Mesothelial cell of epicardium (in vitro differentiated cells): ENCODE data around the gene LHX2. TPM values are rescaled to one million over a fixed set of nuclear protein-coding genes. Genes with fewer than 3 reads are reported as not detected.

ENCODE experiments used
- DNase-seq, 2 experiments: peaks; one replicate each; pipeline ENCODE4 v3.0.0; 2021; ENCODE audit warnings: low spot score in 2 of 2; ENCODE audit not compliant: unreplicated experiment in 2 of 2
- H3K27ac Mint-ChIP-seq: 2 replicates; pipeline ENCODE4 v1.8.0; 2021; ENCODE audit warnings: mixed read lengths
- H3K27me3 Mint-ChIP-seq: 2 replicates; pipeline ENCODE4 v1.8.0; 2021; ENCODE audit warnings: low read depth, mixed read lengths
- H3K36me3 Mint-ChIP-seq: 2 replicates; pipeline ENCODE4 v1.8.0; 2021; ENCODE audit warnings: mixed read lengths
- H3K4me1 Mint-ChIP-seq: 2 replicates; pipeline ENCODE4 v1.8.0; 2021; ENCODE audit warnings: mixed read lengths
- H3K4me3 Mint-ChIP-seq: 2 replicates; pipeline ENCODE4 v1.8.0; 2021; ENCODE audit warnings: mild to moderate bottlenecking, moderate library complexity, mixed read lengths
- H3K9me3 Mint-ChIP-seq: 2 replicates; pipeline ENCODE4 v1.8.0; 2021; ENCODE audit warnings: mixed read lengths
- total RNA-seq: library from RNA; stranded (reverse); gene quantifications from 3 replicates; pipeline ENCODE4 v1.2.1, GENCODE V29; 2021
- TF ChIP-seq, protein P1 (sequence below): fragments of 200-600 bp; sonication (generic); IDR thresholded peaks from one replicate; pipeline ENCODE4 v1.5.0; 2021; ENCODE audit warnings: antibody characterized with exemption; ENCODE audit not compliant: unreplicated experiment

The LHX2 gene
- total RNA-seq, 1 donor from 2014 or later, result not detected

DNA sequence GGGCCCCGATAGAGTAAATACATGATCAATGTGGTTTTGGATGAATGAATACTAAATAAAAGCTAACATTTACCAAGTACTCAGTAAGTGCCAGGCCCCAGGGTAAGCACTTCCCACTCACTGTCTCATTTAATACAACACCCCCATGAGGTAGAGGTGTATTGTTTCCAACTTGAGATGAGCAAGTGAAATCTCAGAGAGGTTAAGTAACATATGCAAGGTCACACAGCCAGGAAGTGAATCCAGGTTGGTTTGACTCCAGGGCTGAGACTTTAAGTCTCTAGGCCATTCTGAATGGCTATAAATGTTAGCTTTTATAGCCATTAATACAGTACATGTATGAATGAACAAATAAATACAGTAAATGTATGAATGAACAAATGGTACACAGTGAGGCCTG lies 39.4 kb downstream of the LHX2 start:
- Mint-ChIP-seq H3K4me1 (peaks cover 1% of the 10 kb centered on the region), H3K9me3 (peaks cover 7% of the 10 kb centered on the region), H3K4me3 (no peak overlapping the region), H3K27me3 (peaks cover 13% of the 10 kb centered on the region), H3K27ac (no peak overlapping the region), H3K36me3 (no peaks in the 10 kb centered on the region)
- TF ChIP-seq, protein P1, sequence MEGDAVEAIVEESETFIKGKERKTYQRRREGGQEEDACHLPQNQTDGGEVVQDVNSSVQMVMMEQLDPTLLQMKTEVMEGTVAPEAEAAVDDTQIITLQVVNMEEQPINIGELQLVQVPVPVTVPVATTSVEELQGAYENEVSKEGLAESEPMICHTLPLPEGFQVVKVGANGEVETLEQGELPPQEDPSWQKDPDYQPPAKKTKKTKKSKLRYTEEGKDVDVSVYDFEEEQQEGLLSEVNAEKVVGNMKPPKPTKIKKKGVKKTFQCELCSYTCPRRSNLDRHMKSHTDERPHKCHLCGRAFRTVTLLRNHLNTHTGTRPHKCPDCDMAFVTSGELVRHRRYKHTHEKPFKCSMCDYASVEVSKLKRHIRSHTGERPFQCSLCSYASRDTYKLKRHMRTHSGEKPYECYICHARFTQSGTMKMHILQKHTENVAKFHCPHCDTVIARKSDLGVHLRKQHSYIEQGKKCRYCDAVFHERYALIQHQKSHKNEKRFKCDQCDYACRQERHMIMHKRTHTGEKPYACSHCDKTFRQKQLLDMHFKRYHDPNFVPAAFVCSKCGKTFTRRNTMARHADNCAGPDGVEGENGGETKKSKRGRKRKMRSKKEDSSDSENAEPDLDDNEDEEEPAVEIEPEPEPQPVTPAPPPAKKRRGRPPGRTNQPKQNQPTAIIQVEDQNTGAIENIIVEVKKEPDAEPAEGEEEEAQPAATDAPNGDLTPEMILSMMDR, result no peak
- no peak for DNase-seq

DNA sequence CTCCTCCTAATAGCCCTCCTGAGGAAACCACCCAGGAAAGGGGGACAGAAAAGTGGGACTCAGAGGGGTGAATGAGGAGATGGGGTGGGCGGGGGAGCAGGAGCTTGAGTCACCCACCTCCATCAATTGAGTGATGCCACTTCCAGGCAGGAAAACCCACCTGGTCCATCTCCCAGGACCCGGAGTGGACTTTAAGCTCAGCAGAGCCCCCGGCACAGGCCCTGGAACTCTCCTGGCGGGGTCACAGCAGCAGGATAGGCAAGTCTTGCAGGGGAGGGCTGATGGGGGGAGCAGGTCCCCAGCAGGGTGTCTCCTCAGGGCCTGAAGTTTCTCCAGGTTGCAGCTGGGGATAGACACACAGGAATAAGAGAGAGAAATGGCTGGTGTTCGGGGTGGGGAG lies 40.8 kb downstream of the LHX2 start:
- no peak for DNase-seq
- no peaks in the 10 kb centered on the region for H3K36me3 Mint-ChIP-seq
- H3K4me1 Mint-ChIP-seq, result no peaks in the 10 kb centered on the region
- TF ChIP-seq, protein P1, result no peak
- peaks cover 1% of the 10 kb centered on the region for H3K27me3 Mint-ChIP-seq
- no peak overlapping the region for H3K27ac Mint-ChIP-seq
- peaks cover 7% of the 10 kb centered on the region for H3K9me3 Mint-ChIP-seq
- H3K4me3 Mint-ChIP-seq, result no peak overlapping the region

DNA sequence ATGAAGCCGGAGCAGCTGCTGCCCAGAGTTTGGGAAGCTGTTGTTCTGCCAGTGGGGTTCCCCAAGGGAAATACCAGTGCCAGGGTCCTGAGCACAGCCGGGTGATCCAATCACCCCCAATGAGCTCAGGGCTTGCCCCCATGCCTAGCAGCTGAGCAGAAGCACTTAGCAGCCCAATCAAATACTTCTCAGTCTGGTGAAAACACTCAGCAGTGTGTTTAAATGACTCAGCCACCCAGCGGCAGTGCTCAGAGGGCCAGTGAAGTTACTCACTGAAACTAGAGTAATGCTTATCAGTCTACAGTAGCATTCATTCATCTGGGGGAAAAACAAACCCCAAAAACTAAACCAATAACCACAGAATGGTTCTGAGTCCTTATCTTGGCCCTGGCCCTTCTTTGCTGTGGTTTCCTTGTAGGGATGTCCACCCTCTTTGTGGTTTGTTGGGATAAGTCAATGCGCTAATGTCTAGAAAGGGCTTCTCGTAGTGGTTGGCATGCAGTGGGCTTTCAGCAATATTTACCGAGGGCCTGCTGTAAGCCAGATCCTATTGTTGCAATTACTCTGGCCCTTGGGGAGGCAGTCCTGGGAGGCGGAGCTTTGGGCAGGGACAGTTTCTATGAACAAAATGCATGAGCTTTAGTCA lies 43.1 kb downstream of the LHX2 start:
- Mint-ChIP-seq H3K4me3 (no peak overlapping the region), H3K4me1 (no peaks in the 10 kb centered on the region), H3K27me3 (peaks cover 12% of the 10 kb centered on the region), H3K9me3 (peaks cover 7% of the 10 kb centered on the region), H3K27ac (no peak overlapping the region), H3K36me3 (no peaks in the 10 kb centered on the region)
- TF ChIP-seq, protein P1, result no peak
- DNase-seq, result no peak

DNA sequence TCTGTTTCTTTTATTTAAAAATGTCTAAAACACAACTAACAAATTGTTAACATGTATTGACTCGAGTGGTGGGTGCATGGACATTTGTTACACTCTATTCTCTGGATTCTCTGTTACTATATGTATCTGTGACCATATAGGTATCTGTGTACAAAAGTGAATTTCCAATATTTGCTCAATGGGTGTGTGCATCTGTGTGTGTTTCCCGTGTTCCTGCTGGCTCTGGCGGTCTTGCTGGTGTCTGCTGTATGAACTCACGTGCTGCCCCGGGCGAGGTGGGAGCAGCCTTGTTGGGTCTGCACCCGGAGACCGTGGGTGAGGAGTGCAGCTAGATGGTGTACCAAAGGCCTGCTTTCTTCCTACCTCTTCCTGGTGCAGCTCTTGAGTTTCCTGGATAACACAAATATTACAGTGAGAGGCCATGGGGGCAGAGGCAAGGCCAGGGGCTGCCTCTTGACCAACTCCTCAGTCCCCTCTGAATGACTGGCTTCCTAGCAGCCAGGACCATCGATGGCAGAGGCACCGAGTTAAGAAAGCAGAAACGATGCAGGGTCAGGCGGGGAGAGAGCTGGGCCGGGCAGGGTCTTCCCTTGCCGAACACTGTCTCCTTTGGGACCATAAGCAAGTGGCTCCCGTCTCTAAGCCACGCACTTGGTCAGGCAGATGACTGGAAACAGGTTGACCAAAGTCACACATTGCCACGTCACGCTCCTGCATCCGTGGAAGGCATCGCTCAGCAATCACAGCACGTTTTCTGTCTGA lies 49.5 kb downstream of the LHX2 start:
- no peaks in the 10 kb centered on the region for H3K9me3 Mint-ChIP-seq
- H3K27ac Mint-ChIP-seq, result no peak overlapping the region
- no peaks in the 10 kb centered on the region for H3K36me3 Mint-ChIP-seq
- H3K4me3 Mint-ChIP-seq, result no peak overlapping the region
- DNase-seq, result no peak
- H3K4me1 Mint-ChIP-seq, result no peaks in the 10 kb centered on the region
- TF ChIP-seq, protein P1, result no peak
- H3K27me3 Mint-ChIP-seq, result peaks cover 20% of the 10 kb centered on the region

DNA sequence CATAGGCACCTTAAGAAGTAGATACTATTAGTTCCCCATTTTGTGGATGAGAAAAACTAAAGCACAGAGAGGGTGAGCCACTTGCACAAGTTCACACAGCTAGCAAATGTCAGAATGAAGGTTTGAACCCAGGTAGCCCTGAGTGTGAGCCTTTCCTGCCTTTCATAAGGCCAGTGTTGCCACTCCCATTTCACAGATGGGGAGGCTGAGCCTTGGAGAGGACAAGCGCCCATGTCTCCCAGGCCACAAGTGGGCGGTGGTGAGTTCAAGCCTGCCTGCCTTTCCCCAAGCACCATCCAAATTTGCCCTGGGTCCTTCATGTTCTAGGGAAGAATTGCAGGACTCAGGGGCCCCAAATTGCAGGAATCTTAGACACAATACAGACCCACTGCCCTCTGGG lies 50.6 kb downstream of the LHX2 start:
- DNase-seq, result no peak
- Mint-ChIP-seq H3K27ac (no peak overlapping the region), H3K4me1 (no peaks in the 10 kb centered on the region), H3K9me3 (peaks cover 3% of the 10 kb centered on the region), H3K27me3 (peaks cover 20% of the 10 kb centered on the region), H3K36me3 (no peaks in the 10 kb centered on the region), H3K4me3 (no peak overlapping the region)
- TF ChIP-seq, protein P1, result no peak
